NCI-H2081 (cell line): Measurements from ENCODE around the gene IFIT2.
"Not testable (repeated sequence)": the region's sequence is repeated elsewhere in the genome, so short reads cannot be mapped to it uniquely, and the experiment has no call there.

Experiments
- DNase-seq, 2 experiments: peaks; one replicate each; lab custom pipeline; 2025; lab: John Stamatoyannopoulos, UW

The IFIT2 gene

GRCh38 chr10:89308736-89309135 lies 6.9 kb downstream of the IFIT2 start:
- no peak for DNase-seq

DNA sequence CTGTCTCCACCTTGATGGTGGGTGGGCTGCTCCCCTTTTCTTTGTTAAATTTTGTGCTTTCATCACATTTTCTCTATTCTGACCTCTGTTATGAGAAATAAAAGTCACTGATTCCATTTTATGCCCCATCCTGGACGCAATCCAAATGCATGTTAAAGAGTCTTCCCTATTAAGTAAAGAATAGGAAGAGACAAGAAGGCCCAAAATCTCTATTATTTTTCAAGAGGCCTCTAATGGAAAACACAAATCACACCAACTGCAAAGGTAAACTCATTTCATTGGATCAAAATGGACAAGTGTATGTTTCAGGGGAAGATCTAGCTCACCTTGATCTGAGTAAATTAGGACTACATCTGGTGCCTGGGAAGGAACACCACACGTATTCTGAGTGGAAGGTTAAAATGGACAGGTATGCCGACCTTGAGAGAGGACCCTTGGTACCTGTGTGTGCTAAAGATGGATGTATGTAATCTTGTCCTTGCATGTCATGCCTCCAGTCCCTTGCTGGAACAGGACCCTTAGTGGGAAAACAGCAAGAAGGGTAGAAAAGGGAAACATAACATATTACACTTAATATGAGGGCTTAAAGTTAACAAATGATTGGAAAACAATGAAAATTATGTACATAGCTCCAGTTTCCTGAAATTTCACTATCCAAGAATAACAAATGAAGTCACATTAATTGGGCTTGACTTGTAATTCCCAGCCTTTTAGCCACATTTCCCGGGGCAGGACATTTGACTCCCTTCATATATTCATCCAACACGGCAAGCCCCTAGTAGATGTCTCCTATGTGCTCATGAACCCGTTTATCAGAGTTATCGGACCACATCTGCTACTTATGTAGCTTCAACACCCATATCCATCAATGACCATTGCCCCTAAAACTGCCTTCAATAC lies 7.6 kb downstream of the IFIT2 start:
- DNase-seq: no peak

- DNase-seq: no peak
Observed at GRCh38 chr10:89310056-89310893, 8.4 kb downstream of the IFIT2 start.

DNA sequence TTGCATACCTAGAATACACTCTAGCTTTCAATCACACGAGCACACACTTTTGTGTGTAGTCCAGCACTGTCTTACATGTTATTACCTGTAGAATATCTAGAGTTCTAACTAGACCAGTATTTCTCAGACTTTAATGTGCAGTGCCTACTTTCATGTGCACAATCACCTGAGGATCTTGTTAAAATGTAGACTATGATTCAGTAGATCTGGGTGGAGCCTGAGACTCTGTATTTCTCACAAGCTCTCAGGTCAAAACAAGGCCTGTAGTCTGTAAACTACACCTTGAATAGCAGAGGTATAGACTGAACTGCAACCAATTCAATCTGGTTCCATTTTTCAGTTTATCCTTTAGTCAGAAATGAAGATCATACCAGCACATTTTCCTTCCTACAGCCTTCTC lies 11.1 kb downstream of the IFIT2 start:
- no peak for DNase-seq

GRCh38 chr10:89314676-89315075 lies 12.8 kb downstream of the IFIT2 start:
- DNase-seq: no peak

DNA sequence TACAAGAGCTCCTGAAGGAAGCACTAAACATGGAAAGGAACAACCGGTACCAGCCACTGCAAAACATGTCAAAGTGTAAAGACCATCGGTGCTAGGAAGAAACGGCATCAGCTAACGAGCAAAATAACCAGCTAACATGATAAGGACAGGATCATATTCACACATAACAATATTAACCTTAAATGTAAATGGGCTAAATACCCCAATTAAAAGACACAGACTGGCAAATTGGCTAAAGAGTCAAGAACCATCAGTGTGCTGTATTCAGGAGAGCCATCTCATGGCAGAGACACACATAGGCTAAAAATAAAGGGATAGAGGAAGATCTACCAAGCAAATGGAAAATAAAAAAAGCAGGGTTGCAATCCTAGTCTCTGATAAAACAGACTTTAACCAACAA lies 16.2 kb downstream of the IFIT2 start:
- not testable (repeated sequence) for DNase-seq

- DNase-seq: not testable (repeated sequence)
Observed at GRCh38 chr10:89325081-89325480, 23.2 kb downstream of the IFIT2 start.

GRCh38 chr10:89325856-89326255 lies 24.0 kb downstream of the IFIT2 start:
- not testable (repeated sequence) for DNase-seq

- DNase-seq: no peak
Observed at GRCh38 chr10:89327803-89328441, 26.1 kb downstream of the IFIT2 start, which contains the start of gene IFIT3. TSS of gene IFIT3 (plus strand) at chr10:89327997. CDS start at chr10:89328074, 77 bp downstream.

DNA sequence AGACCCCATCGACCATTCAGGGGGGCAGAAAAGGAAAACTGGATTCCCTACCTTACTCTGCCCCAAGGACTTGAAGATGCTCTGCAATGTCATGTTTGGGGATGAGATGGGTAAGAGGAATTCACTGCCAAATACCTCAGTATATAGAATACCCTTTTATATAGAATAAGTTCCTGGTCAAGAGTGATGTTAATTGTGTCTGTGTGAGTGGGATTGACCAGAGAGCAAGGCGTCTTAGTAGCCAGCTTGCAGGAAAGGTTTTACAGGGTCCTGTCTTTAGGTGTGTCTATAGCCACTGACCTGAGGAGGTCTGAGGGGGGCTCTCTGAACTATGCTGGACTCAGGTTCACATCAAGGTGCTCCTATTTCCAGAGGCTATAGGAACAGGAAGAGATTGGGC lies 27.3 kb downstream of the IFIT2 start:
- no peak for DNase-seq

- DNase-seq: not testable (repeated sequence)
Observed at GRCh38 chr10:89330014-89330413, 28.2 kb downstream of the IFIT2 start.

DNA sequence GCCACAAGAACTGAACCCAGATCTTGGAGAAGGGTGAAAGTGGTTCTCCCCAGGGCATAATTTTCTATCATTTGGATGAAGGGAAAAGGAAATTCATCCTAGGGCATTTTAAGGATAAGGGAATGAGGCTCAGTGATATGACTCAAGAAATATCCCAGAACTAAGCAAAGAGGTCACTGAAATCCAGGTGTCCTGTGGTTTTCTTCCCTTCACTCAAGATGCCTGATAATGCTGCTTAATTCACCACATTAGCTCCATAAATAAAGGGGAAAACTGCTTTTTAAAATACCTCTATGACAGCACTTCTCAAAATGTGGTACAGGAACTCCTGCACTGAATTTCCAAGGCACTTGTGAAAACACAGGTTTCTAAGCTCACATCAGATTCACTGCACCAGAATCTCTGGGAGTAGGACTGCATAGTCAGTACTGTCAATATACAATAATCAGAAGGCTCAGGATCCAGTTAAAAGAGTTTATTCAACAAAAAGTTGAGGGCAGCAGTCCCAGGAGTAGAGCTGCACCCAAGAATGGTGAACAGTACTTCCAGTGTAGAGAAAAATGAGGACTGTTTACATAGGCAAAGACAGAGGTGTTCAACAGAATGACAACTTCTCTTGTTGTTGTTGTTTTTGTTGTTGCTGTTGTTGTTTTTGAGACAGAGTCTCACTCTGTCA lies 28.8 kb downstream of the IFIT2 start:
- no peak for DNase-seq

GRCh38 chr10:89331487-89332122 lies 29.8 kb downstream of the IFIT2 start:
- not testable (repeated sequence) for DNase-seq

GRCh38 chr10:89332123-89332633 lies 30.3 kb downstream of the IFIT2 start:
- no peak for DNase-seq

DNA sequence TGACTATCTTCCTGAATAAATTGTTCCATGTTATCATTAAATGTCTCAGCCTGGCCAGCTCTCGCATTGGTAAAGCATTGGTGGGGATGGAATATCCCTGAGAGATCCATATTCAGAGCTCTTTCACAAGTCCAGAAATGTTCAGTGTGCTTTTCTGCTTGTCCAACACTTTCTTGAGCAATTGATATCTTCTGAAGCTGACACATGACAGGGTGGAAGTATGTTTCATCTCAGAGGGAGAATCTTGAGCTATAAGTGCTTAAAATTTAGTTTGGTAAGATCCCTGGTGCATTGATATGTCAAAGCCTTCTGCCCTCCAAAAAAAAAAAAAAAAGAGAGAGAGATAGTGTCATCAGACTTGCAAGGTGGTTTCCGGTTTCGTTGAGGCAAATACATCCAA lies 33.4 kb downstream of the IFIT2 start:
- DNase-seq: no peak

DNA sequence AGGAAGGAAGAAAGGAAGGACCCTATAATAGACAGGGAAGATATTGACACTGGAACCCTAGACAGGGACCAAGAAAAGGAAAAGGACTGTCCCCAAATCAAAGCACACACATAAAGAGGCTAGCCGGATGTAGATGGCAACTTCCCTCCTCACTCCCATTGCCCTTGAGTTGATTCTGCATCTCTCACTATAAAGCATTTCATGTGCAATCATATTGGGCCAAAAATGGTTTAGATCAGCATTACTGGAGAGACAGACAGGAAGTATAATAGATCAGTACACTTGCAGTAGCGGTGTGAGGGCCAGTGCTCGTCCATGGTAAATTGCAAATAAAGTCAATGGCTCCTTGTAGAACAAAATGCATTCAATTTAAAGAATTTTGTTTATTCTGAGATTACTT lies 34.4 kb downstream of the IFIT2 start:
- DNase-seq: no peak

DNA sequence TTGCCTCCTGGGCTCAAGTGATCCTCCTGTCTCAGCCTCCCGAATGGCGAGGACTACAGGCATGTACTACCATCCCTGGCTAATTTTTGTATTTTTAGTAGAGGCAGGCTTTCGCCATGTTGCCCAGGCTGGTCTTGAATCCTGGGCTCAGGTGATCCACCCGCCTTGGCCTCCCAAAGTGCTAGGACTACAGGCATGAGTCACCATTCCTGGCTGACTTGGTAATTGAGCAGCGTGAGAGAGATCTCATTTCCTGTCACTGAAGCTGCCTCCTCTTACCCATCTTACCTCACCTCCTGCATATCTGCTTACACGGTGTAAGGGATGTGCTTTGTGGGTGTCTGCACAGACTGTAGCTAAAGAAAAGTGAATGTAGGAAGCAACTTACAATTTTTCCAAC lies 35.6 kb downstream of the IFIT2 start:
- no peak for DNase-seq

DNA sequence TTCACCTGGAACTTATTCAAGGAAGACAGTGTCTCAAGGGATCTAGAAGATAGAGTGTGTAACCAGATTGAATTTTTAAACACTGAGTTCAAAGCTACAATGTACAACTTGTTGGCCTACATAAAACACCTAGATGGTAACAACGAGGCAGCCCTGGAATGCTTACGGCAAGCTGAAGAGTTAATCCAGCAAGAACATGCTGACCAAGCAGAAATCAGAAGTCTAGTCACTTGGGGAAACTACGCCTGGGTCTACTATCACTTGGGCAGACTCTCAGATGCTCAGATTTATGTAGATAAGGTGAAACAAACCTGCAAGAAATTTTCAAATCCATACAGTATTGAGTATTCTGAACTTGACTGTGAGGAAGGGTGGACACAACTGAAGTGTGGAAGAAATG lies 36.9 kb downstream of the IFIT2 start:
- no peak for DNase-seq

- DNase-seq: no peak
Observed at GRCh38 chr10:89339875-89340274, 38.0 kb downstream of the IFIT2 start.

- no peak for DNase-seq
Observed at GRCh38 chr10:89341649-89342048, 39.8 kb downstream of the IFIT2 start.
